GM12872 (cell line): ENCODE data around the gene RIPOR3.

Experiments
- TF ChIP-seq, protein P1 (sequence below): IDR thresholded peaks from 3 replicates; pipeline ENCODE4 v1.5.1; 2011; ENCODE audit warnings: low read depth, mild to moderate bottlenecking, low read length, moderate library complexity; ENCODE audit not compliant: insufficient read depth

The RIPOR3 gene

DNA sequence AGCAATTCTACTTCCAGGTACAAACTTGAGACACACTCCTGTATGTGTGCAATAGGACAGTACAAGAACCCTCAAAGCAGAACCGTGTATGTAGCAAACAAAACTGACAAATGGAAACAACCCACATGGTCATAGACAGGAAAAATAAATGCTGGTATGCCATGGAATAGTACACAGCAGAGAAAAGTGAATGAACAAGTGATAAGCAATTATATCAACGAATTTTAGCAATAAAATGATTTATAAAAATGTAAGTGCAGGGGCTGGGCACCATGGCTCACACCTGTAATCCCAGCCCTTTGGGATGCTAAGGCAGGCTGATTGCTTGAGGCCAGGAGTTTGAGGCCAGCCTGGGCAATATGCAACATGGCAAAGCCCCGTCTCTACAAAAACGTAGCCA lies 9.3 kb downstream of the RIPOR3 start:
- TF ChIP-seq, protein P1, sequence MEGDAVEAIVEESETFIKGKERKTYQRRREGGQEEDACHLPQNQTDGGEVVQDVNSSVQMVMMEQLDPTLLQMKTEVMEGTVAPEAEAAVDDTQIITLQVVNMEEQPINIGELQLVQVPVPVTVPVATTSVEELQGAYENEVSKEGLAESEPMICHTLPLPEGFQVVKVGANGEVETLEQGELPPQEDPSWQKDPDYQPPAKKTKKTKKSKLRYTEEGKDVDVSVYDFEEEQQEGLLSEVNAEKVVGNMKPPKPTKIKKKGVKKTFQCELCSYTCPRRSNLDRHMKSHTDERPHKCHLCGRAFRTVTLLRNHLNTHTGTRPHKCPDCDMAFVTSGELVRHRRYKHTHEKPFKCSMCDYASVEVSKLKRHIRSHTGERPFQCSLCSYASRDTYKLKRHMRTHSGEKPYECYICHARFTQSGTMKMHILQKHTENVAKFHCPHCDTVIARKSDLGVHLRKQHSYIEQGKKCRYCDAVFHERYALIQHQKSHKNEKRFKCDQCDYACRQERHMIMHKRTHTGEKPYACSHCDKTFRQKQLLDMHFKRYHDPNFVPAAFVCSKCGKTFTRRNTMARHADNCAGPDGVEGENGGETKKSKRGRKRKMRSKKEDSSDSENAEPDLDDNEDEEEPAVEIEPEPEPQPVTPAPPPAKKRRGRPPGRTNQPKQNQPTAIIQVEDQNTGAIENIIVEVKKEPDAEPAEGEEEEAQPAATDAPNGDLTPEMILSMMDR, result no peak

DNA sequence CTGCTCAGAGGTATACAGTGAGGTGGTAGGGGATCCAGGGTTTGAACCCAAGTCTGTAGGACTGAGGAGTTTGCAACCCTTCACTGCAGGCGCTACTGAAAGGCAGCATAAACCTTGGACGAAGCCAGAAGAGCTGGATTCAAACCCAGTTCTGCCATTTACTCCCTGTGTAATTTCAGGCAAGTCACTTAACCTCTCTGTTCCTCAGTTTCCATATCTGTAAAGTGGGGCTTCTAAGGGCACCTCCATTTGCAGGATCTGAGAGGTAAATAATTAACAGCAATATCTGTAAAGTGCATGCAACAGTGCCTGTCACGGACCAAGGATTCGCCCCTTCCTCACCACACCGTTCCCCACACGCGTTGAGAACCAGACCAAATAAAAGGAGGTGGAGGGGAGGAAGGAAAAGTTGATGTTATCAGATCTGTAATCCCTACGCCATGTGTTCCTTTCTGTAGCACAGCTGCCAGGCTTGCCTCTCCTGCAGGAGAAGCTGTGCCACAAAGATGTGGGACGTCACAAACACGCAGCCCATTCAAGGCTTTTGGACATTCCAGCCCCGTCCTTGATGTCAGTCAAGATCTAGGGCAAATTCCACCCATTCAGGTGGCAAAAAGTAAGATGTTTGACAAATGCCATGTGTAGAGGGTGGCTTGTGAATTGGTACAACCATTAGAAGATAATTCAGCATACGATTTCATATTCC lies 9.8 kb downstream of the RIPOR3 start:
- TF ChIP-seq, protein P1, result no peak

DNA sequence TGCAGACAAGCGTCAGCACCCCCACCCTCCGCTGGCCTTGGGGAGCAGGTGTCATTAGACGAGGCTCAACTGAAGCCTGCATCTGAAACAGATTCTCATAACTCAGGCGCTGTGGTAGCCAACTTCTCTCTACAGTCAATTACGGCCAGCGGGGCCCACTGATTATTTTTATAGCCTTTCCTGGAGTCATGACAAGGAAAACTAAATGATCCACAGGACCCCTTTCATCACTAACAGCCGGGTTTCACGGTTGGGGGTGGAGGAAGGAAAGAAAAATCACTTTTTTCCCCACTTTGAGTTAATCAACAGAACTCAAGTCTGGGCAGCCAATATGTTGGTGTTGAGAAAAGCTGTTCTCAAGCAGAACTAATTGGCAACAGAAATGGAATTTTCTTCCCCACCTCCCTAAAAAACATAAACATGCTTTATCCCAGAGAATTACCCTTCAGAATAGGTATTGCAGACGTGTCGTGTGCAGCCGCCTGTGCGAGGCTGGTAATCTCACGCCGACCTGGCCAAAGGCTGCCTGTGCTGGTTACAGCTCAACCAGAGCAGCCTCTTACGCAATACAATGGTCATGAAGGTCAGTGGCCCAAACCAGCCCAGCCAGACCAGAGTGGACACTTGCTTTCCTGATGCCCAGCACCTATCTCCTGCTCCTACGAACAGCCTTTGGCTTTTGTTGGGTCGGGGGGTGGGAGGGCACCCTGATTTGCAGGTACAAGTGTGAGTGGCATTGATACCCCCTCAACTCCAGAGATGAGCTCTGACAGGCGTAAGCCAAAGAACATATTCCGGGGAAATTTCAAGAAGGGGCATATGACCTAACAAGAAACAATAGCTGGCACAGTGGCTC lies 11.0 kb downstream of the RIPOR3 start:
- TF ChIP-seq, protein P1, result no peak

DNA sequence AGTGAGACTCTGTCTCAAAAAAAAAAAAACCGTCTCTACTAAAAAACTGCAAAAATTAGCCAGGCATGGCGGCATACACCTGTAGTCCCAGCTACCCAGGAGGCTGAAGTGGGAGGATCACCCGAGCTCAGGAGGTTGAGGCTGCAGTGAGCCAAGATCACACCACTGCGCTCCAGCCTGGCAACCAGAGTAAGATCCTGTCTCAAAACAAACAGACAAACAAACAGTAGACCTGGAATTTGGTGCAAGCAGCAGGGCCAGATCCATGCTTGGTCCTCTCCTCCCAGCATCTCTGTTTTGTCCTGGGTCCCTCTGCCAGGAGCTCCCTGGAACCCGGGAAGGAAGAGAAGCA lies 11.6 kb downstream of the RIPOR3 start:
- TF ChIP-seq, protein P1, result no peak

DNA sequence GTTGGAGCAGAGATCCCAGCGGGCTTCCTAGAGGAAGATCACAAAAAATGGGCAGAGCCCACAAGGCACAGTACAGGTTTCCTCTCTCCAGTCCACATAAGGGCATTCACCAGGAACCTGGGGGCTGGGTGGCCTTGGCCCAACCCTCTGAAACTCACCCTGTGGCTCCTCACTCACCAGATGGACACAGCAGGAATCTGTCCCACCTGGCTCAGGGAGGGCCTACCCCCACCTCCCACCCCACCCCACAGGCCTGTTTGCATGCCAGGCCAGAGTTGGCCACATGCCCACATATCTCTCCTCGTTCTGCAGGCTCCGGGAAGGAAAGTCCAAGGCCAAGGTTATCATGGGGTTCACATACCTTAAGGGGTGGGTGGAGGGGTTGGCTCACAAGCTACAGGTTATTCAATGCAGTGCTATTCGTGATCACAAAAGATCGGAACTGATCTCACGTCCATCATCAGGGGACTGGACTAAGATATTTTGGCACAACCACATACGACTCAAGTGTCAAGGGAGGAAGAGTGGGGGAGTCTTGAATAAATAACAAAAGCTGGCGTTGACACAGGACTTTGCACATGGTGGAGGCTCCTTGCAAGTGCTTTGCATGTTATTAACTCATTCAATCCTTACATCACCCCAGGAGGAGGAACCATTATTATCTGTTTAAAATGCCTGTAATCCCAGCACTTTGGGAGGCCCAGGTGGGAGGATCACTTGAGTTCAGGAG lies 13.0 kb downstream of the RIPOR3 start:
- TF ChIP-seq, protein P1, result no peak

DNA sequence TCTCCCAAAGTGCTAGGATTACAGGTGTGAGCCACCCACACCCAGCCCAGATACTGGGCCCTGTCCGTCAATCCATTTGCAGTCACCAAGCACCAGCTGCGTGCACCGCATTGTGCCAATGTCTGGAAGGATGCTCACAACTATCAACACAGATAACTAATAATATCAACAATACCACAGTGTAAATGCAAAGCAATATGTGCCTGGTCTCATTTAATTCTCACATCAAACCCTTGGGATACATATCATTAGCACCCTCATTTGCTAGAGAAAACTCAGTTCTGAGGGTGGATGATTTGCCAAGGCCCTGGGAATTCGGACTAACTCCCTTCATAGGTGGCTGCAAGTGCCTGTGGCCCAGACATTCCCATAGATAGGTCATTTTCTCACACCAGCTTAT lies 14.5 kb downstream of the RIPOR3 start:
- TF ChIP-seq, protein P1, result no peak
